HepG2 (cell line): Measurements from ENCODE around the gene ANO4. TPM values are rescaled to one million over a fixed set of nuclear protein-coding genes. Genes with fewer than 3 reads are reported as not detected.

Experiments
- ATAC-seq: fragments of 200-7000 bp; cut with Tn5 transposase; 3 replicates; pipeline ENCODE4 v1.9.1; 2020; ENCODE audit warnings: mild to moderate bottlenecking, moderate library complexity
- BruUV-seq: library from RNA; stranded (reverse); fragments of 400-500 nt; replicated peaks from 2 replicates; lab custom pipeline; 2021; lab: Mats Ljungman, UMichigan
- CTCF ChIA-PET: fragments of 300-600 bp; formaldehyde crosslinking; extraction: SDS; loops from one replicate; lab custom pipeline; 2021; ENCODE audit warnings: low total read pairs, inconsistent platforms, low intra/inter-chr PET ratio; lab: Yijun Ruan, JAX
- POLR2A ChIA-PET: fragments of 350-600 bp; sonication (Branson Sonifier 250); formaldehyde crosslinking; loops from one replicate; lab custom pipeline; 2020; ENCODE audit warnings: antibody characterized with exemption, inconsistent platforms; lab: Yijun Ruan, JAX
- DNase-seq: peaks from one replicate; pipeline ENCODE4 v3.0.0-alpha.2; 2015; ENCODE audit warnings: low spot score
- FAIRE-seq: peaks from 3 replicates; lab custom pipeline; 2011; peaks lifted over from hg19 to GRCh38; lab: Jason Lieb, UNC
- H2AFZ ChIP-seq: one replicate; pipeline ENCODE4 v1.6.1; 2011; ENCODE audit warnings: low read length, inconsistent platforms
- H3K27ac ChIP-seq: fragments of 300-600 bp; 3 replicates; pipeline ENCODE4 v1.8.0; 2011; ENCODE audit warnings: mixed run types, mild to moderate bottlenecking, mixed read lengths, low read length, inconsistent platforms; ENCODE audit not compliant: insufficient read depth; ENCODE audit errors: extremely low read length
- H3K27me3 ChIP-seq, 2 experiments: fragments of 200-600 bp in 1 of 2; 2 replicates in 1 of 2; 3 replicates in 1 of 2; pipeline versions ENCODE4 v1.6.0 to v1.8.0; 2011; ENCODE audit warnings: low read length in 2 of 2, mild to moderate bottlenecking in 2 of 2, moderate library complexity in 2 of 2, inconsistent platforms in 1 of 2; ENCODE audit not compliant: insufficient read depth in 2 of 2, control insufficient read depth in 1 of 2
- H3K36me3 ChIP-seq, 2 experiments: fragments of 200-600 bp in 1 of 2; replicated peaks in 1 of 2; 2 replicates in 1 of 2; 3 replicates in 1 of 2; pipeline versions ENCODE4 v1.5.1 to v1.8.0; 2011; ENCODE audit warnings: low read length in 2 of 2, inconsistent platforms in 1 of 2; ENCODE audit not compliant: insufficient read depth in 2 of 2, control insufficient read depth in 1 of 2
- H3K4me1 ChIP-seq: 2 replicates; pipeline ENCODE4 v1.5.1; 2012; ENCODE audit warnings: low read length, inconsistent platforms; ENCODE audit not compliant: insufficient read depth
- H3K4me2 ChIP-seq: 2 replicates; pipeline ENCODE4 v1.6.0; 2011; ENCODE audit warnings: low read depth, low read length, inconsistent platforms
- H3K4me3 ChIP-seq, 3 experiments: fragments of 200-600 bp in 1 of 3; sonication (generic), shearing (Covaris generic) in 1 of 3; replicated peaks in 1 of 3; 2 replicates each; pipeline ENCODE4 v1.5.1; 2011 to 2016; ENCODE audit warnings: low read length in 3 of 3, inconsistent platforms in 2 of 3, low read depth in 2 of 3, mild to moderate bottlenecking in 2 of 3, control low read depth in 1 of 3, mixed read lengths in 1 of 3; ENCODE audit not compliant: insufficient read depth in 1 of 3
- H3K79me2 ChIP-seq: one replicate; pipeline ENCODE4 v1.6.1; 2011; ENCODE audit warnings: low read length, inconsistent platforms; ENCODE audit not compliant: insufficient read depth
- H3K9ac ChIP-seq: 2 replicates; pipeline ENCODE4 v1.6.0; 2011; ENCODE audit warnings: mild to moderate bottlenecking, low read depth, low read length, inconsistent platforms; ENCODE audit not compliant: insufficient read depth
- H3K9me3 ChIP-seq: 2 replicates; pipeline ENCODE4 v1.5.1; 2012; ENCODE audit warnings: mild to moderate bottlenecking, low read length
- H4K20me1 ChIP-seq: 2 replicates; pipeline ENCODE4 v1.6.0; 2011; ENCODE audit warnings: inconsistent platforms, mild to moderate bottlenecking, low read length, moderate library complexity; ENCODE audit not compliant: insufficient read depth
- E2F1 ChIP-seq: sonication (generic); formaldehyde crosslinking; IDR thresholded peaks from 2 replicates; pipeline ENCODE4 v1.5.0; 2020; ENCODE audit warnings: missing genetic modification reagents
- GTF3A ChIP-seq: sonication (generic); formaldehyde crosslinking; conservative IDR thresholded peaks from 2 replicates; pipeline ENCODE4 v1.4.0; 2020; ENCODE audit warnings: mild to moderate bottlenecking, missing genetic modification reagents
- HIC2 ChIP-seq: sonication (generic); formaldehyde crosslinking; IDR thresholded peaks from 2 replicates; pipeline ENCODE4 v1.9.0; 2022; ENCODE audit warnings: low read depth, missing genetic modification reagents
- IRF2 ChIP-seq: IDR thresholded peaks from 2 replicates; pipeline ENCODE4 v1.6.1; 2018; ENCODE audit warnings: missing genetic modification reagents, missing compliant biosample characterization
- MIER3 ChIP-seq: IDR thresholded peaks from 2 replicates; pipeline ENCODE4 v1.6.1; 2016; ENCODE audit warnings: missing compliant biosample characterization, borderline replicate concordance
- PBX2 ChIP-seq: IDR thresholded peaks from 2 replicates; pipeline ENCODE4 v1.6.1; 2016; ENCODE audit warnings: control low read depth
- STAT5B ChIP-seq: sonication (generic); formaldehyde crosslinking; IDR thresholded peaks from 2 replicates; pipeline ENCODE4 v1.4.0; 2020; ENCODE audit warnings: missing genetic modification reagents
- TIGD3 ChIP-seq: sonication (generic); formaldehyde crosslinking; IDR thresholded peaks from 2 replicates; pipeline ENCODE4 v1.5.1; 2020; ENCODE audit warnings: mild to moderate bottlenecking, missing genetic modification reagents, borderline replicate concordance
- YY1 ChIP-seq: IDR thresholded peaks from 2 replicates; pipeline ENCODE4 v1.6.1; 2011; ENCODE audit warnings: low read length, low read depth, moderate library complexity, mild to moderate bottlenecking; ENCODE audit not compliant: insufficient read depth, insufficient replicate concordance
- ZFP90 ChIP-seq: sonication (generic); formaldehyde crosslinking; IDR thresholded peaks from 2 replicates; pipeline ENCODE4 v1.8.0; 2022; ENCODE audit warnings: missing genetic modification reagents, mild to moderate bottlenecking, inconsistent platforms, borderline replicate concordance
- ZNF124 ChIP-seq: sonication (generic); formaldehyde crosslinking; IDR thresholded peaks from 2 replicates; pipeline ENCODE4 v1.4.0; 2020; ENCODE audit warnings: missing genetic modification reagents
- ZNF24 ChIP-seq: fragments of 450-650 bp; IDR thresholded peaks from 2 replicates; pipeline ENCODE4 v1.6.1; 2017; ENCODE audit warnings: antibody characterized with exemption, mild to moderate bottlenecking
- ZNF570 ChIP-seq: sonication (generic); formaldehyde crosslinking; IDR thresholded peaks from 2 replicates; pipeline ENCODE4 v1.4.0; 2020; ENCODE audit warnings: mild to moderate bottlenecking, missing genetic modification reagents, borderline replicate concordance
- ZNF616 ChIP-seq: sonication (generic); formaldehyde crosslinking; IDR thresholded peaks from 2 replicates; pipeline ENCODE4 v1.5.0; 2020; ENCODE audit warnings: low read depth, mild to moderate bottlenecking, missing genetic modification reagents
- ZZZ3 ChIP-seq: sonication (generic); formaldehyde crosslinking; IDR thresholded peaks from 2 replicates; pipeline ENCODE4 v1.4.0; 2020; ENCODE audit warnings: missing genetic modification reagents, mild to moderate bottlenecking, borderline replicate concordance
- WGBS: methylation state at CpG from one replicate; pipeline ENCODE4 v1.1.6; 2017; ENCODE audit warnings: low lambda C conversion rate; 5-methylcytosine and 5-hydroxymethylcytosine counted together
- in situ Hi-C: cut with HindIII; loops from 2 replicates; pipeline ENCODE4 v1.10.0; 2017; ENCODE audit warnings: low pct_unique_long_range_greater_than_20kb; ENCODE audit not compliant: extremely low pct_ligation_motif_present
- intact Hi-C: fragments of 100-400 bp; cut with micrococcal nuclease; formaldehyde crosslinking; loops from one replicate; pipeline ENCODE4 v1.10.0; 2022; ENCODE audit not compliant: unreplicated experiment
- polyA plus RNA-seq, 8 experiments: library from polyadenylated mRNA; depleted of rRNA in 3 of 8; stranded (reverse) in 7 of 8; unstranded in 1 of 8; fragments of >200 nt; fragmentation: Illumina TruSeq in 4 of 8; extraction: Trizol in 4 of 8; gene quantifications; 2 replicates each; pipeline versions ENCODE4 v1.2.1 to v1.2.3, GENCODE V29; 2011 to 2016; ENCODE audit warnings: low read depth in 4 of 8, missing spikeins in 1 of 8, mixed read lengths in 1 of 8; ENCODE audit not compliant: insufficient read depth in 1 of 8
- total RNA-seq, 5 experiments: library from RNA; depleted of rRNA; stranded (reverse); fragments of >200 nt; fragmentation: Illumina TruSeq; extraction: Trizol; gene quantifications; 2 replicates each; pipeline ENCODE4 v1.2.3, GENCODE V29; 2016; ENCODE audit warnings: low read depth in 1 of 5

ANO4 gene
- total and polyA plus RNA-seq, 2 of the 13 experiments (the other 11 are each of a cell fraction or from before 2014, with no cell fraction given): not detected

GRCh38 chr12:101116911-101117310, 322.3 kb downstream of the ANO4 start:
- H3K4me3 ChIP-seq: no peak overlapping the region
- H4K20me1 ChIP-seq: no peaks in the 10 kb centered on the region
- no peak for FAIRE-seq
- H2AFZ ChIP-seq: no peak overlapping the region
- H3K9ac ChIP-seq: no peak overlapping the region
- H3K9me3 ChIP-seq: no peaks in the 10 kb centered on the region
- BruUV-seq: no TSS peak
- intact Hi-C loops: no loop called here
- TF ChIP-seq PBX2 (no peak), ZNF24 (no peak), STAT5B (no peak), GTF3A (no peak), ZNF570 (CRISPR knock-in tag) (no peak)
- TF ChIP-seq, all 625 proteins: peak for 0
- no peak overlapping the region for H3K27ac ChIP-seq
- WGBS: 8% methylated on average over 4 of the region's 4 CpGs
- no peaks in the 10 kb centered on the region for H3K79me2 ChIP-seq
- POLR2A ChIA-PET: no interaction called here
- DNase-seq: no peak
- H3K4me2 ChIP-seq: no peak overlapping the region
- in situ Hi-C loops: no loop called here
- CTCF ChIA-PET: no interaction called here
- peaks cover 0 to 4% of the 10 kb centered on the region in 2 experiments; a peak in 2 of 5 replicates for H3K27me3 ChIP-seq
- no peaks in the 10 kb centered on the region for H3K36me3 ChIP-seq
- H3K4me1 ChIP-seq: no peaks in the 10 kb centered on the region
- no peak for ATAC-seq

- H2AFZ ChIP-seq: no peak overlapping the region
- no peak for ATAC-seq
- WGBS: 4% methylated on average over 2 of the region's 2 CpGs
- no peaks in the 10 kb centered on the region for H3K36me3 ChIP-seq
- no peak overlapping the region for H3K4me2 ChIP-seq
- no peaks in the 10 kb centered on the region for H4K20me1 ChIP-seq
- no peak for FAIRE-seq
- DNase-seq: no peak
- in situ Hi-C loops: no loop called here
- H3K27me3 ChIP-seq: peaks cover 0 to 4% of the 10 kb centered on the region in 2 experiments; a peak in 1 of 5 replicates
- intact Hi-C loops: no loop called here
- H3K79me2 ChIP-seq: no peaks in the 10 kb centered on the region
- no peaks in the 10 kb centered on the region for H3K4me1 ChIP-seq
- ChIA-PET POLR2A (no interaction called here), CTCF (no interaction called here)
- no peaks in the 10 kb centered on the region for H3K9me3 ChIP-seq
- no peak overlapping the region for H3K4me3 ChIP-seq
- BruUV-seq: no TSS peak
- H3K27ac ChIP-seq: no peak overlapping the region
- no peak overlapping the region for H3K9ac ChIP-seq
- no peak for TF ChIP-seq ZNF124 (CRISPR knock-in tag)
- TF ChIP-seq MIER3 (CRISPR knock-in tag): no peak
- no peak for TF ChIP-seq ZZZ3
- no peak for TF ChIP-seq HIC2 (CRISPR knock-in tag)
- TF ChIP-seq TIGD3 (CRISPR knock-in tag): no peak
- no peak for TF ChIP-seq E2F1
- no peak for TF ChIP-seq ZFP90 (CRISPR knock-in tag)
- no peak for TF ChIP-seq ZNF616 (CRISPR knock-in tag)
- no peak for TF ChIP-seq YY1
- no peak for TF ChIP-seq IRF2 (CRISPR knock-in tag)
Observed at GRCh38 chr12:101117842-101118241, 323.3 kb downstream of the ANO4 start.
